Neural progenitor cell (in vitro differentiated cells): ENCODE results near the gene EZH1. TPM values are rescaled to one million over a fixed set of nuclear protein-coding genes. Genes with fewer than 3 reads are reported as not detected.

Experiments
- DNase-seq: peaks from one replicate; pipeline ENCODE4 v3.0.0-alpha.2; 2016; ENCODE audit warnings: low spot score
- H2AFZ ChIP-seq: fragments of 200-600 bp; sonication (generic); replicated peaks from 2 replicates; pipeline ENCODE4 v1.6.1; 2016; ENCODE audit warnings: antibody characterized with exemption
- H3F3A ChIP-seq: fragments of 200-600 bp; sonication (generic); 2 replicates; pipeline ENCODE4 v1.6.1; 2016; ENCODE audit warnings: antibody characterized with exemption, low read depth
- H3K27ac ChIP-seq: fragments of 200-600 bp; sonication (generic); 2 replicates; pipeline ENCODE4 v1.5.1; 2016; ENCODE audit warnings: mild to moderate bottlenecking
- H3K27me3 ChIP-seq: fragments of 200-600 bp; sonication (generic); 2 replicates; pipeline ENCODE4 v1.6.1; 2016; ENCODE audit warnings: mild to moderate bottlenecking, moderate library complexity
- H3K36me3 ChIP-seq: fragments of 200-600 bp; sonication (generic); 2 replicates; pipeline ENCODE4 v1.5.1; 2016
- H3K4me1 ChIP-seq: fragments of 200-600 bp; sonication (generic); 2 replicates; pipeline ENCODE4 v1.6.1; 2016; ENCODE audit warnings: mixed run types
- H3K4me2 ChIP-seq: fragments of 200-600 bp; sonication (generic); 2 replicates; pipeline ENCODE4 v1.6.1; 2016
- H3K4me3 ChIP-seq: fragments of 200-600 bp; sonication (generic); 2 replicates; pipeline ENCODE4 v1.5.1; 2016
- H3K79me2 ChIP-seq: fragments of 200-600 bp; sonication (generic); 2 replicates; pipeline ENCODE4 v1.6.1; 2016; ENCODE audit warnings: low read depth
- H3K9ac ChIP-seq: fragments of 200-600 bp; sonication (generic); 2 replicates; pipeline ENCODE4 v1.6.1; 2016
- H3K9me3 ChIP-seq: fragments of 200-600 bp; sonication (generic); 2 replicates; pipeline ENCODE4 v1.5.1; 2016; ENCODE audit warnings: low read depth
- H4K20me1 ChIP-seq: fragments of 200-600 bp; sonication (generic); 2 replicates; pipeline ENCODE4 v1.6.1; 2016; ENCODE audit warnings: low read depth
- H3K27ac Mint-ChIP-seq: 3 replicates; pipeline ENCODE4 v1.8.0; 2021; ENCODE audit warnings: mixed read lengths
- H3K27me3 Mint-ChIP-seq: 2 replicates; pipeline ENCODE4 v1.8.0; 2022; ENCODE audit warnings: low read depth, mild to moderate bottlenecking, inconsistent platforms, moderate library complexity, mixed read lengths; ENCODE audit not compliant: insufficient read depth
- H3K36me3 Mint-ChIP-seq: 3 replicates; pipeline ENCODE4 v1.8.0; 2021; ENCODE audit warnings: mixed read lengths
- H3K4me1 Mint-ChIP-seq: 3 replicates; pipeline ENCODE4 v1.8.0; 2021; ENCODE audit warnings: mixed read lengths
- H3K4me3 Mint-ChIP-seq: 3 replicates; pipeline ENCODE4 v1.8.0; 2021; ENCODE audit warnings: mild to moderate bottlenecking, moderate library complexity, mixed read lengths
- H3K9me3 Mint-ChIP-seq: 3 replicates; pipeline ENCODE4 v1.8.0; 2020; ENCODE audit warnings: mixed read lengths
- CTCF ChIP-seq: fragments of 200-600 bp; sonication (generic); IDR thresholded peaks from 2 replicates; pipeline ENCODE4 v1.5.1; 2017; ENCODE audit warnings: antibody characterized with exemption, mild to moderate bottlenecking
- EZH2 ChIP-seq: fragments of 200-600 bp; sonication (generic); IDR thresholded peaks from 2 replicates; pipeline ENCODE4 v1.6.1; 2017; ENCODE audit warnings: antibody characterized with exemption, mild to moderate bottlenecking, moderate library complexity
- EZH2phosphoT487 ChIP-seq: fragments of 200-600 bp; sonication (generic); IDR thresholded peaks from 2 replicates; pipeline ENCODE4 v1.6.1; 2017; ENCODE audit warnings: antibody characterized with exemption
- total RNA-seq: library from RNA; depleted of rRNA; stranded (reverse); fragments of >200 nt; gene quantifications from 2 replicates; pipeline ENCODE4 v1.2.3, GENCODE V29; 2015; ENCODE audit warnings: low replicate concordance

EZH1 gene
- total RNA-seq, 1 donor from 2014 or later: 48.5 TPM

- Histone ChIP-seq H3K4me3 (no peak overlapping the region), H3K4me1 (peaks cover 7% of the 10 kb centered on the region), H3K27ac (no peak overlapping the region), H3K27me3 (peaks cover 7% of the 10 kb centered on the region), H2AFZ (no peak overlapping the region), H3K9me3 (no peaks in the 10 kb centered on the region), H4K20me1 (peaks cover 7% of the 10 kb centered on the region), H3K4me2 (no peak overlapping the region), H3K9ac (no peak overlapping the region), H3K79me2 (peaks cover 61% of the 10 kb centered on the region), H3F3A (peaks cover 9% of the 10 kb centered on the region), H3K36me3 (no peaks in the 10 kb centered on the region)
- Mint-ChIP-seq H3K36me3 (no peaks in the 10 kb centered on the region), H3K27me3 (peaks cover 6% of the 10 kb centered on the region), H3K27ac (no peak overlapping the region), H3K9me3 (peaks cover 5% of the 10 kb centered on the region), H3K4me1 (peaks cover 16% of the 10 kb centered on the region), H3K4me3 (no peak overlapping the region)
- DNase-seq: no peak
- TF ChIP-seq EZH2phosphoT487 (no peak), EZH2 (no peak), CTCF (no peak)
Measured at GRCh38 chr17:42740699-42741098, 4.1 kb downstream of the EZH1 start.

- Mint-ChIP-seq H3K4me1 (no peaks in the 10 kb centered on the region), H3K27me3 (no peaks in the 10 kb centered on the region), H3K4me3 (no peak overlapping the region), H3K27ac (no peak overlapping the region), H3K36me3 (peaks cover 14% of the 10 kb centered on the region), H3K9me3 (no peaks in the 10 kb centered on the region)
- no peak overlapping the region for H3K4me3 ChIP-seq
- no peaks in the 10 kb centered on the region for H3K27me3 ChIP-seq
- no peaks in the 10 kb centered on the region for H4K20me1 ChIP-seq
- no peak overlapping the region for H3K9ac ChIP-seq
- DNase-seq: no peak
- no peak overlapping the region for H3K27ac ChIP-seq
- no peak overlapping the region for H2AFZ ChIP-seq
- H3K79me2 ChIP-seq: no peaks in the 10 kb centered on the region
- H3K4me1 ChIP-seq: no peaks in the 10 kb centered on the region
- peaks cover 10% of the 10 kb centered on the region for H3F3A ChIP-seq
- H3K36me3 ChIP-seq: peaks cover 8% of the 10 kb centered on the region
- TF ChIP-seq EZH2phosphoT487 (no peak), EZH2 (no peak), CTCF (no peak)
- no peaks in the 10 kb centered on the region for H3K9me3 ChIP-seq
- no peak overlapping the region for H3K4me2 ChIP-seq
Measured at GRCh38 chr17:42725143-42725542, 19.7 kb downstream of the EZH1 start.

- H3K36me3 Mint-ChIP-seq: peaks cover 14% of the 10 kb centered on the region
- no peak overlapping the region for H3K4me3 Mint-ChIP-seq
Measured at GRCh38 chr17:42723636-42724035, 21.2 kb downstream of the EZH1 start.

More at GRCh38 chr17:42723636-42724035, 21.2 kb downstream of the EZH1 start:
- Histone ChIP-seq H3K36me3 (peaks cover 6% of the 10 kb centered on the region), H3K27me3 (no peaks in the 10 kb centered on the region), H3K79me2 (no peaks in the 10 kb centered on the region), H3K9me3 (no peaks in the 10 kb centered on the region), H4K20me1 (no peaks in the 10 kb centered on the region), H3K4me1 (no peaks in the 10 kb centered on the region), H3K4me3 (no peak overlapping the region), H2AFZ (no peak overlapping the region), H3K9ac (no peak overlapping the region), H3K4me2 (no peak overlapping the region), H3F3A (peaks cover 10% of the 10 kb centered on the region), H3K27ac (no peak overlapping the region)
- Mint-ChIP-seq H3K9me3 (no peaks in the 10 kb centered on the region), H3K4me1 (no peaks in the 10 kb centered on the region), H3K27me3 (no peaks in the 10 kb centered on the region), H3K27ac (no peak overlapping the region)
- DNase-seq: no peak
- TF ChIP-seq EZH2 (no peak), EZH2phosphoT487 (no peak), CTCF (no peak)
